ENCODE data around the gene NRF1. TPM values are rescaled to one million over a fixed set of nuclear protein-coding genes. Genes with fewer than 3 reads are reported as not detected.

The NRF1 gene
- polyA plus RNA-seq, 1 experiment: 13.3 TPM

DNA sequence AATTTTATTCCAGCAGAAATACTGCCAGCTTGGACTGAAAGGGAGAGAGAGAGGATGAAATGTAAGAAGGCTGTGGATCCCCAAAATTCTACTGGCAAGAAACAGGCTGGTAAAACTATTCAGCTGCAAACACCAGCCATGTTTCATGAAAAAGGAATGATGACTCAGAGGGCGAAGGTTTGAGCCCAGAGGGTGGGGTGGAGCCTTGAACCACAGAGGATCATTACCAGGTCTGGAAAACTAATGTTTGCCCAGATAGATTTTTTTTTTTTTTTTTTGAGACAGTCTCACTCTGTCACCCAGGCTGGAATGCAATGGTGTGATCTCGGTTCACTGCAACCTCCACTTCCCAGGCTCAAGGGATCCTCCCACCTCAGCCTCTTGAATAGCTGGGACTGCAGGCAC lies 41.7 kb upstream of the NRF1 start:
- no peak overlapping the region for H3K4me3 ChIP-seq (ENCODE audit: low read depth, low read length)
- no peaks in the 10 kb centered on the region for H3K36me3 ChIP-seq (ENCODE audit: control insufficient read depth, insufficient read depth, low read length)
- CTCF ChIA-PET: interaction anchor here (0.6 to 1.2 kb wide), 2 partner anchors 10 to 19 kb away, joined by 3 read pairs; no protein-coding TSS in a partner anchor
- peak; percentile 75 for DNase-seq (ENCODE audit: low read depth)
- no peaks in the 10 kb centered on the region; the same call in 1 of the 2 replicates for H3K27me3 ChIP-seq (ENCODE audit: control insufficient read depth, insufficient read depth, low read length)
- TF ChIP-seq, protein P1, sequence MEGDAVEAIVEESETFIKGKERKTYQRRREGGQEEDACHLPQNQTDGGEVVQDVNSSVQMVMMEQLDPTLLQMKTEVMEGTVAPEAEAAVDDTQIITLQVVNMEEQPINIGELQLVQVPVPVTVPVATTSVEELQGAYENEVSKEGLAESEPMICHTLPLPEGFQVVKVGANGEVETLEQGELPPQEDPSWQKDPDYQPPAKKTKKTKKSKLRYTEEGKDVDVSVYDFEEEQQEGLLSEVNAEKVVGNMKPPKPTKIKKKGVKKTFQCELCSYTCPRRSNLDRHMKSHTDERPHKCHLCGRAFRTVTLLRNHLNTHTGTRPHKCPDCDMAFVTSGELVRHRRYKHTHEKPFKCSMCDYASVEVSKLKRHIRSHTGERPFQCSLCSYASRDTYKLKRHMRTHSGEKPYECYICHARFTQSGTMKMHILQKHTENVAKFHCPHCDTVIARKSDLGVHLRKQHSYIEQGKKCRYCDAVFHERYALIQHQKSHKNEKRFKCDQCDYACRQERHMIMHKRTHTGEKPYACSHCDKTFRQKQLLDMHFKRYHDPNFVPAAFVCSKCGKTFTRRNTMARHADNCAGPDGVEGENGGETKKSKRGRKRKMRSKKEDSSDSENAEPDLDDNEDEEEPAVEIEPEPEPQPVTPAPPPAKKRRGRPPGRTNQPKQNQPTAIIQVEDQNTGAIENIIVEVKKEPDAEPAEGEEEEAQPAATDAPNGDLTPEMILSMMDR (IDR thresholded peaks at IDR 0.05; ENCODE audit: insufficient read depth, low read depth, low read length): no peak
- POLR2A ChIA-PET: no interaction called here

DNA sequence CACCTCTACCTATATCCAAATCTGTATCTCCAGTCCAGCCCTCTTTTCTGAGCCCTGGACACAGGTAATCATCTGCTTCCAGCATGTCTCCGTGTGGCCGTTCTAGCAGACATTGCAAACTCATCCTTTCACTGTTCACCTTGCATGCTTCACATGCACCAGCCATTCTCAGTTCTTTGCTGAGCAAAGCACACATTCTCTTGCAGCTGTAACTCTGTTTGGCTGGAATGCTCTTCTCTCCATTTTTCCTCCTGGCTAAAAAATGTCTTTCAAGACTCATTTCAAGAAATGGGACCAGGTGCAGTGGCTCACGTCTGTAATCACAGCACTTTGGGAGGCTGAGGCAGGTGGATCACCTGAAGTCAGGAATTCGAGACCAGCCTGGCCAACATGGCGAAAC lies 40.3 kb upstream of the NRF1 start:
- Histone ChIP-seq H3K4me3 (ENCODE audit: low read depth, low read length) (no peak overlapping the region), H3K36me3 (ENCODE audit: control insufficient read depth, insufficient read depth, low read length) (no peaks in the 10 kb centered on the region), H3K27me3 (ENCODE audit: control insufficient read depth, insufficient read depth, low read length) (no peaks in the 10 kb centered on the region)
- TF ChIP-seq, protein P1 (IDR thresholded peaks at IDR 0.05; ENCODE audit: insufficient read depth, low read depth, low read length): no peak
- POLR2A ChIA-PET: no interaction called here
- no peak for DNase-seq (ENCODE audit: low read depth)
- CTCF ChIA-PET: no interaction called here

DNA sequence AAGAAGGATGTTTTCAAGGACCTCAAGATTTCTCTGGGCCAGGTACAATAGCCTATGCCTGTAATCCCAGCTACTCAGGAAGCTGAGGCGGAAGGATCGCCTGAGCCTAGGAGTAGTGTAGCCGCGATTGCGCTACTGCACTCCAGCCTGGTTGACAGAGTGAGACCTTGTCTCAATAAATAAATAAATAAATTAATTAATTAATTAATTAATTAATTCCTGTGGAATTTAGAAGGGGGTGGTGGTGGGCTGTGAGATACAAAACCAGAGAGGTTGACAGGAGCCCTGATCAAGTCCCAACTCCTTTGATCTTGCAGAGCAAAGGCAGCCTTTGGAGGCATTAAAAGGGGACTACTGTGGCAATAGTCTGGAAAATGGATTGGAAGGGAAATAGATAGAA lies 39.3 kb upstream of the NRF1 start:
- POLR2A ChIA-PET: no interaction called here
- H3K27me3 ChIP-seq (ENCODE audit: control insufficient read depth, insufficient read depth, low read length): no peaks in the 10 kb centered on the region
- CTCF ChIA-PET: no interaction called here
- TF ChIP-seq, protein P1 (IDR thresholded peaks at IDR 0.05; ENCODE audit: insufficient read depth, low read depth, low read length): no peak
- H3K36me3 ChIP-seq (ENCODE audit: control insufficient read depth, insufficient read depth, low read length): no peaks in the 10 kb centered on the region
- H3K4me3 ChIP-seq (ENCODE audit: low read depth, low read length): no peak overlapping the region
- no peak for DNase-seq (ENCODE audit: low read depth)

DNA sequence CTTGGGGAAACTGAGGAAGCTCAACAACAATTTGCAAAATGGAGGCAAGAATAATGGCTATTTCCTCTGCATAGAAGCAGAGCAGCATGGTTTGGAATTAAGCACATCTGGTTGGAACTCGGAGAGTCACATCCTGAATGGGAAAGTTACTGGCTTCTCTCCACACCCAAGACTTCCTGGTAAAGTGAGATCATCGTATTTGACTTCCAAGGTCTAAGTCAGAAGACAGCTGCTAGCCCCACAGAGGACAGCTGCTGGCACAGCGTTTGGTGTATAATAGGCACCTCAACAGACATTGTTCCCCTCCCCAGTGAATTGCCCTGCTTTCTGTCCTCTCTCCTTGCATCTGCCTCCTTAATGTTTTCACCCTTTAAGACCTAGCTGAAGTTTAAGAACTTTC lies 37.0 kb upstream of the NRF1 start:
- TF ChIP-seq, protein P1 (IDR thresholded peaks at IDR 0.05; ENCODE audit: insufficient read depth, low read depth, low read length): no peak
- H3K27me3 ChIP-seq (ENCODE audit: control insufficient read depth, insufficient read depth, low read length): no peaks in the 10 kb centered on the region
- no peaks in the 10 kb centered on the region for H3K36me3 ChIP-seq (ENCODE audit: control insufficient read depth, insufficient read depth, low read length)
- DNase-seq (ENCODE audit: low read depth): peak; percentile 55
- ChIA-PET POLR2A (no interaction called here), CTCF (no interaction called here)
- no peak overlapping the region for H3K4me3 ChIP-seq (ENCODE audit: low read depth, low read length)

DNA sequence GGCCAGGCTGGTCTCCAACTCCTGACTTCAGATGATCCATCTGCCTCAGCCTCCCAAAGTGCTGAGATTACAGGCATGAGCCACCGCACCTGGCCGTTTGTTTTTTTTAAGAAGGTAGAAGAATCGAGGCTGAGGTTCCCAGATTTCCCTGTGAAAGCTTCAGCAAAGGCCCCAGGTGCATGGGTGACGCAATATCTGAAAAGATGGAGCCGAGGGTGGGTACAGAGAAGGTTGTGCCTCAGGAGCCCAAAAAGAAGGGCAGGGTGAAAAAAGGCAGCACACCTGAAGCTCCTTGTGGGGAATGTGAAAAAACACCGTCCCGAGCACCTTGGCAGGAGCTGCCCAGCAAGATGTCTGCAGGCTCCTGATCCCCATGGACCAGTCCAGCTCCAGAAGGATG lies 35.8 kb upstream of the NRF1 start:
- DNase-seq (ENCODE audit: low read depth): no peak
- H3K27me3 ChIP-seq (ENCODE audit: control insufficient read depth, insufficient read depth, low read length): no peaks in the 10 kb centered on the region
- TF ChIP-seq, protein P1 (IDR thresholded peaks at IDR 0.05; ENCODE audit: insufficient read depth, low read depth, low read length): no peak
- ChIA-PET POLR2A (interaction anchor here (0.6 to 0.7 kb wide), 2 partner anchors 57 to 261 kb away, joined by 3 to 4 read pairs; no protein-coding TSS in a partner anchor), CTCF (no interaction called here)
- H3K36me3 ChIP-seq (ENCODE audit: control insufficient read depth, insufficient read depth, low read length): no peaks in the 10 kb centered on the region
- H3K4me3 ChIP-seq (ENCODE audit: low read depth, low read length): no peak overlapping the region
